Neural cell (in vitro differentiated cells): Measurements from ENCODE around the gene TMOD3. TPM values are rescaled to one million over a fixed set of nuclear protein-coding genes. Genes with fewer than 3 reads are reported as not detected.

Experiments
- H2AFZ ChIP-seq: fragments of 200-600, 300-800 bp; sonication (generic), shearing (Covaris generic); 2 replicates; pipeline ENCODE4 v1.6.0; 2014; ENCODE audit warnings: low read depth, mild to moderate bottlenecking, antibody characterized with exemption, low read length, moderate library complexity
- H3F3A ChIP-seq: fragments of 200-600 bp; shearing (Covaris generic); 2 replicates; pipeline ENCODE4 v1.6.1; 2016; ENCODE audit warnings: mild to moderate bottlenecking, moderate library complexity, mixed read lengths, antibody characterized with exemption, low read length; ENCODE audit not compliant: insufficient read depth, poor library complexity, severe bottlenecking
- H3K27ac ChIP-seq: fragments of 200-600, 300-800 bp; sonication (generic), shearing (Covaris generic); 2 replicates; pipeline ENCODE4 v1.5.1; 2014; ENCODE audit warnings: mild to moderate bottlenecking, low read length, moderate library complexity
- H3K27me3 ChIP-seq: fragments of 300-800, 200-600 bp; sonication (generic), shearing (Covaris generic); 2 replicates; pipeline ENCODE4 v1.6.0; 2014; ENCODE audit warnings: mild to moderate bottlenecking, low read depth, low read length, moderate library complexity; ENCODE audit not compliant: insufficient read depth
- H3K36me3 ChIP-seq: fragments of 300-800, 200-600 bp; sonication (generic), shearing (Covaris generic); 2 replicates; pipeline ENCODE4 v1.5.1; 2014; ENCODE audit warnings: mild to moderate bottlenecking, antibody characterized with exemption, low read length, moderate library complexity; ENCODE audit not compliant: insufficient read depth
- H3K4me2 ChIP-seq: fragments of 300-800, 200-600 bp; sonication (generic), shearing (Covaris generic); 2 replicates; pipeline ENCODE4 v1.6.0; 2014; ENCODE audit warnings: mild to moderate bottlenecking, low read length
- H3K4me3 ChIP-seq: fragments of 300-800, 200-600 bp; sonication (generic), shearing (Covaris generic); 2 replicates; pipeline ENCODE4 v1.5.1; 2014; ENCODE audit warnings: mild to moderate bottlenecking, low read length, moderate library complexity
- H3K79me2 ChIP-seq: fragments of 200-600 bp; shearing (Covaris generic); replicated peaks from 2 replicates; pipeline ENCODE4 v1.6.0; 2014; ENCODE audit warnings: mild to moderate bottlenecking, low read length, moderate library complexity; ENCODE audit not compliant: insufficient read depth
- H3K9ac ChIP-seq: fragments of 300-800, 200-600 bp; sonication (generic), shearing (Covaris generic); 2 replicates; pipeline ENCODE4 v1.6.1; 2016; ENCODE audit warnings: mild to moderate bottlenecking, low read length, mixed read lengths
- H3K9me2 ChIP-seq: fragments of 200-600 bp; shearing (Covaris generic); 2 replicates; pipeline ENCODE4 v1.6.1; 2016; ENCODE audit warnings: mild to moderate bottlenecking, low read length, mixed read lengths; ENCODE audit not compliant: insufficient read depth
- H3K9me3 ChIP-seq: fragments of 200-600, 300-800 bp; sonication (generic), shearing (Covaris generic); 2 replicates; pipeline ENCODE4 v1.6.1; 2016; ENCODE audit warnings: mild to moderate bottlenecking, mixed run types, low read length, moderate library complexity, mixed read lengths
- H4K20me1 ChIP-seq: fragments of 200-600 bp; shearing (Covaris generic); 2 replicates; pipeline ENCODE4 v1.6.1; 2016; ENCODE audit warnings: mild to moderate bottlenecking, mixed run types; ENCODE audit not compliant: insufficient read depth
- CTCF ChIP-seq: fragments of 450-650 bp; IDR thresholded peaks from 2 replicates; pipeline ENCODE4 v1.5.1; 2014; ENCODE audit warnings: antibody characterized with exemption, mild to moderate bottlenecking, moderate library complexity; ENCODE audit not compliant: poor library complexity, severe bottlenecking
- EZH2 ChIP-seq: fragments of 200-600, 300-800 bp; shearing (Covaris generic), sonication (generic); IDR thresholded peaks from 2 replicates; pipeline ENCODE4 v1.6.1; 2014; ENCODE audit warnings: antibody characterized with exemption, low read length, borderline replicate concordance, mild to moderate bottlenecking; ENCODE audit not compliant: insufficient read depth, poor library complexity, severe bottlenecking
- MXI1 ChIP-seq: fragments of 450-650 bp; conservative IDR thresholded peaks from 2 replicates; pipeline ENCODE4 v1.6.1; 2014; ENCODE audit warnings: antibody characterized with exemption, mild to moderate bottlenecking; ENCODE audit not compliant: poor library complexity, severe bottlenecking
- POLR2AphosphoS5 ChIP-seq: IDR thresholded peaks from 2 replicates; pipeline ENCODE4 v1.6.1; 2012
- RAD21 ChIP-seq: fragments of 450-650 bp; conservative IDR thresholded peaks from 2 replicates; pipeline ENCODE4 v1.6.1; 2014; ENCODE audit warnings: antibody characterized with exemption, mild to moderate bottlenecking, moderate library complexity
- REST ChIP-seq: IDR thresholded peaks from 2 replicates; pipeline ENCODE4 v1.6.1; 2012; ENCODE audit warnings: borderline replicate concordance
- TAF1 ChIP-seq: IDR thresholded peaks from 2 replicates; pipeline ENCODE4 v1.6.1; 2012; ENCODE audit warnings: low read depth
- polyA minus RNA-seq: library from RNA; depleted of rRNA, polyadenylated mRNA; stranded (reverse); fragments of >200 nt; gene quantifications from 2 replicates; pipeline ENCODE4 v1.2.3, GENCODE V29; 2014
- polyA plus RNA-seq: library from polyadenylated mRNA; depleted of rRNA; stranded (reverse); fragments of >200 nt; gene quantifications from 2 replicates; pipeline ENCODE4 v1.2.3, GENCODE V29; 2014

TMOD3 gene
- polyA plus RNA-seq (10.5 and 12.6 TPM in 2 replicates), polyA minus RNA-seq (22.9 and 29.5 TPM in 2 replicates)

GRCh38 chr15:51829376-51830275 is at the start of gene TMOD3:
TMOD3 (plus strand) TSS chr15:51829653; CDS start chr15:51862885, 33,232 bp downstream.
- Histone ChIP-seq H2AFZ (peak within 1 kb of the TSS; percentile 47), H3K4me2 (peak within 1 kb of the TSS; percentile 69)

More at GRCh38 chr15:51829376-51830275, at the start of gene TMOD3:
- Histone ChIP-seq H3K36me3 (no peaks in the 10 kb centered on the region), H3K27me3 (no peaks in the 10 kb centered on the region), H4K20me1 (no peaks in the 10 kb centered on the region), H3K9me2 (no peaks in the 10 kb centered on the region), H3K9me3 (no peaks in the 10 kb centered on the region), H3K27ac (peak within 1 kb of the TSS; percentile 16), H3F3A (no peaks in the 10 kb centered on the region), H3K79me2 (peaks cover 25% of the 10 kb centered on the region), H3K9ac (peak within 1 kb of the TSS; percentile 64), H3K4me3 (peak within 1 kb of the TSS; percentile 91)
- TF ChIP-seq MXI1 (peak; percentile 65), POLR2AphosphoS5 (peak; percentile 69), REST (peak; percentile 51), CTCF (peak; percentile 43), EZH2 (no peak), RAD21 (peak; percentile 20), TAF1 (no peak)
